Neural cell (in vitro differentiated cells): ENCODE measurements around the gene STYXL2. TPM values are rescaled to one million over a fixed set of nuclear protein-coding genes. Genes with fewer than 3 reads are reported as not detected.

ENCODE experiments used
- H2AFZ ChIP-seq: fragments of 200-600, 300-800 bp; sonication (generic), shearing (Covaris generic); 2 replicates; pipeline ENCODE4 v1.6.0; 2014; ENCODE audit warnings: low read depth, mild to moderate bottlenecking, antibody characterized with exemption, low read length, moderate library complexity
- H3F3A ChIP-seq: fragments of 200-600 bp; shearing (Covaris generic); 2 replicates; pipeline ENCODE4 v1.6.1; 2016; ENCODE audit warnings: mild to moderate bottlenecking, moderate library complexity, mixed read lengths, antibody characterized with exemption, low read length; ENCODE audit not compliant: insufficient read depth, poor library complexity, severe bottlenecking
- H3K27ac ChIP-seq: fragments of 200-600, 300-800 bp; sonication (generic), shearing (Covaris generic); 2 replicates; pipeline ENCODE4 v1.5.1; 2014; ENCODE audit warnings: mild to moderate bottlenecking, low read length, moderate library complexity
- H3K27me3 ChIP-seq: fragments of 300-800, 200-600 bp; sonication (generic), shearing (Covaris generic); 2 replicates; pipeline ENCODE4 v1.6.0; 2014; ENCODE audit warnings: mild to moderate bottlenecking, low read depth, low read length, moderate library complexity; ENCODE audit not compliant: insufficient read depth
- H3K36me3 ChIP-seq: fragments of 300-800, 200-600 bp; sonication (generic), shearing (Covaris generic); 2 replicates; pipeline ENCODE4 v1.5.1; 2014; ENCODE audit warnings: mild to moderate bottlenecking, antibody characterized with exemption, low read length, moderate library complexity; ENCODE audit not compliant: insufficient read depth
- H3K4me2 ChIP-seq: fragments of 300-800, 200-600 bp; sonication (generic), shearing (Covaris generic); 2 replicates; pipeline ENCODE4 v1.6.0; 2014; ENCODE audit warnings: mild to moderate bottlenecking, low read length
- H3K4me3 ChIP-seq: fragments of 300-800, 200-600 bp; sonication (generic), shearing (Covaris generic); 2 replicates; pipeline ENCODE4 v1.5.1; 2014; ENCODE audit warnings: mild to moderate bottlenecking, low read length, moderate library complexity
- H3K79me2 ChIP-seq: fragments of 200-600 bp; shearing (Covaris generic); replicated peaks from 2 replicates; pipeline ENCODE4 v1.6.0; 2014; ENCODE audit warnings: mild to moderate bottlenecking, low read length, moderate library complexity; ENCODE audit not compliant: insufficient read depth
- H3K9ac ChIP-seq: fragments of 300-800, 200-600 bp; sonication (generic), shearing (Covaris generic); 2 replicates; pipeline ENCODE4 v1.6.1; 2016; ENCODE audit warnings: mild to moderate bottlenecking, low read length, mixed read lengths
- H3K9me2 ChIP-seq: fragments of 200-600 bp; shearing (Covaris generic); 2 replicates; pipeline ENCODE4 v1.6.1; 2016; ENCODE audit warnings: mild to moderate bottlenecking, low read length, mixed read lengths; ENCODE audit not compliant: insufficient read depth
- H3K9me3 ChIP-seq: fragments of 200-600, 300-800 bp; sonication (generic), shearing (Covaris generic); 2 replicates; pipeline ENCODE4 v1.6.1; 2016; ENCODE audit warnings: mild to moderate bottlenecking, mixed run types, low read length, moderate library complexity, mixed read lengths
- H4K20me1 ChIP-seq: fragments of 200-600 bp; shearing (Covaris generic); 2 replicates; pipeline ENCODE4 v1.6.1; 2016; ENCODE audit warnings: mild to moderate bottlenecking, mixed run types; ENCODE audit not compliant: insufficient read depth
- CTCF ChIP-seq: fragments of 450-650 bp; IDR thresholded peaks from 2 replicates; pipeline ENCODE4 v1.5.1; 2014; ENCODE audit warnings: antibody characterized with exemption, mild to moderate bottlenecking, moderate library complexity; ENCODE audit not compliant: poor library complexity, severe bottlenecking
- EP300 ChIP-seq: fragments of 450-650 bp; conservative IDR thresholded peaks from 2 replicates; pipeline ENCODE4 v1.6.1; 2014; ENCODE audit warnings: antibody characterized with exemption, mild to moderate bottlenecking, moderate library complexity; ENCODE audit not compliant: poor library complexity, severe bottlenecking
- EZH2 ChIP-seq: fragments of 200-600, 300-800 bp; shearing (Covaris generic), sonication (generic); IDR thresholded peaks from 2 replicates; pipeline ENCODE4 v1.6.1; 2014; ENCODE audit warnings: antibody characterized with exemption, low read length, borderline replicate concordance, mild to moderate bottlenecking; ENCODE audit not compliant: insufficient read depth, poor library complexity, severe bottlenecking
- MXI1 ChIP-seq: fragments of 450-650 bp; conservative IDR thresholded peaks from 2 replicates; pipeline ENCODE4 v1.6.1; 2014; ENCODE audit warnings: antibody characterized with exemption, mild to moderate bottlenecking; ENCODE audit not compliant: poor library complexity, severe bottlenecking
- POLR2AphosphoS5 ChIP-seq: IDR thresholded peaks from 2 replicates; pipeline ENCODE4 v1.6.1; 2012
- RAD21 ChIP-seq: fragments of 450-650 bp; conservative IDR thresholded peaks from 2 replicates; pipeline ENCODE4 v1.6.1; 2014; ENCODE audit warnings: antibody characterized with exemption, mild to moderate bottlenecking, moderate library complexity
- REST ChIP-seq: IDR thresholded peaks from 2 replicates; pipeline ENCODE4 v1.6.1; 2012; ENCODE audit warnings: borderline replicate concordance
- SMC3 ChIP-seq: fragments of 450-650 bp; conservative IDR thresholded peaks from 2 replicates; pipeline ENCODE4 v1.6.1; 2014; ENCODE audit warnings: antibody characterized with exemption, mild to moderate bottlenecking, moderate library complexity; ENCODE audit not compliant: poor library complexity
- TAF1 ChIP-seq: IDR thresholded peaks from 2 replicates; pipeline ENCODE4 v1.6.1; 2012; ENCODE audit warnings: low read depth
- polyA plus RNA-seq: library from polyadenylated mRNA; depleted of rRNA; stranded (reverse); fragments of >200 nt; gene quantifications from 2 replicates; pipeline ENCODE4 v1.2.3, GENCODE V29; 2014

The STYXL2 gene
- polyA plus RNA-seq, 1 donor from 2014 or later = not detected

- no peak overlapping the region for H3K4me3 ChIP-seq
- H4K20me1 ChIP-seq = no peaks in the 10 kb centered on the region
- peaks cover 21% of the 10 kb centered on the region for H3K27me3 ChIP-seq
- H2AFZ ChIP-seq = no peak overlapping the region
- H3F3A ChIP-seq = no peaks in the 10 kb centered on the region
- H3K9me2 ChIP-seq = no peaks in the 10 kb centered on the region
- no peaks in the 10 kb centered on the region for H3K36me3 ChIP-seq
- H3K4me2 ChIP-seq = no peak overlapping the region
- no peaks in the 10 kb centered on the region for H3K79me2 ChIP-seq
- H3K9ac ChIP-seq = no peak overlapping the region
- no peak for TF ChIP-seq TAF1
- TF ChIP-seq REST = no peak
- no peak for TF ChIP-seq CTCF
- TF ChIP-seq MXI1 = no peak
- TF ChIP-seq EZH2 = no peak
- no peak for TF ChIP-seq SMC3
- TF ChIP-seq EP300 = no peak
- no peak for TF ChIP-seq RAD21
- TF ChIP-seq POLR2AphosphoS5 = no peak
- no peak overlapping the region for H3K27ac ChIP-seq
- H3K9me3 ChIP-seq = no peaks in the 10 kb centered on the region
These were observed 25.8 kb downstream of the STYXL2 start for GRCh38 chr1:167119696-167120095.

GRCh38 chr1:167120899-167121298, 27.0 kb downstream of the STYXL2 start:
- H2AFZ ChIP-seq = no peak overlapping the region
- H3K79me2 ChIP-seq = no peaks in the 10 kb centered on the region
- no peak overlapping the region for H3K9ac ChIP-seq
- no peaks in the 10 kb centered on the region for H4K20me1 ChIP-seq
- H3K4me2 ChIP-seq = no peak overlapping the region
- H3K4me3 ChIP-seq = no peak overlapping the region
- no peak for TF ChIP-seq MXI1
- no peak for TF ChIP-seq POLR2AphosphoS5
- no peak for TF ChIP-seq EP300
- no peak for TF ChIP-seq REST
- no peak for TF ChIP-seq TAF1
- no peak for TF ChIP-seq SMC3
- no peak for TF ChIP-seq RAD21
- no peak for TF ChIP-seq EZH2
- TF ChIP-seq CTCF = no peak
- H3K9me3 ChIP-seq = no peaks in the 10 kb centered on the region
- no peaks in the 10 kb centered on the region for H3F3A ChIP-seq
- peaks cover 21% of the 10 kb centered on the region for H3K27me3 ChIP-seq
- H3K9me2 ChIP-seq = no peaks in the 10 kb centered on the region
- no peak overlapping the region for H3K27ac ChIP-seq
- no peaks in the 10 kb centered on the region for H3K36me3 ChIP-seq
